SU-DHL-6 (cell line): Measurements from ENCODE around the gene SLC9A3.

ENCODE experiments used
- H2AFZ ChIP-seq: fragments of 200-600 bp; sonication (generic); 2 replicates; pipeline ENCODE4 v1.6.1; 2014; ENCODE audit warnings: low read depth, mild to moderate bottlenecking, moderate library complexity, mixed read lengths, antibody characterized with exemption, low read length; ENCODE audit not compliant: severe bottlenecking
- H3F3A ChIP-seq: fragments of 200-600 bp; shearing (Covaris generic); 2 replicates; pipeline ENCODE4 v1.6.0; 2016; ENCODE audit warnings: antibody characterized with exemption, mild to moderate bottlenecking; ENCODE audit not compliant: insufficient read depth
- H3K27ac ChIP-seq: fragments of 200-600 bp; sonication (generic); 2 replicates; pipeline ENCODE4 v1.5.1; 2016; ENCODE audit warnings: low read depth, mild to moderate bottlenecking, low read length, moderate library complexity, mixed read lengths
- H3K27me3 ChIP-seq: fragments of 200-600 bp; sonication (generic), shearing (Covaris generic); 2 replicates; pipeline ENCODE4 v1.6.0; 2014; ENCODE audit warnings: mild to moderate bottlenecking, low read length
- H3K36me3 ChIP-seq: fragments of 200-600 bp; sonication (generic); 2 replicates; pipeline ENCODE4 v1.6.1; 2014; ENCODE audit warnings: mild to moderate bottlenecking, low read length, mixed read lengths
- H3K4me2 ChIP-seq: fragments of 300-600, 200-600 bp; shearing (Covaris generic), sonication (generic); 2 replicates; pipeline ENCODE4 v1.6.0; 2014; ENCODE audit warnings: low read length, low read depth, mild to moderate bottlenecking; ENCODE audit not compliant: poor library complexity, severe bottlenecking
- H3K4me3 ChIP-seq: fragments of 200-600 bp; sonication (generic); 2 replicates; pipeline ENCODE4 v1.5.1; 2014; ENCODE audit warnings: antibody characterized with exemption, low read length, mild to moderate bottlenecking, mixed read lengths; ENCODE audit not compliant: insufficient read depth, poor library complexity, severe bottlenecking
- H3K79me2 ChIP-seq: fragments of 200-600 bp; sonication (generic); 2 replicates; pipeline ENCODE4 v1.6.1; 2014; ENCODE audit warnings: mild to moderate bottlenecking, low read length, moderate library complexity; ENCODE audit not compliant: insufficient read depth
- H3K9ac ChIP-seq: fragments of 200-600 bp; sonication (generic); 2 replicates; pipeline ENCODE4 v1.7.0; 2014; ENCODE audit warnings: mild to moderate bottlenecking, low read length
- H3K9me2 ChIP-seq: fragments of 200-600 bp; sonication (generic); replicated peaks from 2 replicates; pipeline ENCODE4 v1.6.1; 2014; ENCODE audit warnings: low read length; ENCODE audit not compliant: insufficient read depth
- H3K9me3 ChIP-seq: fragments of 200-600 bp; sonication (generic); 2 replicates; pipeline ENCODE4 v1.6.1; 2014; ENCODE audit warnings: low read length, mixed read lengths; ENCODE audit not compliant: insufficient read depth
- H4K20me1 ChIP-seq: fragments of 200-600 bp; sonication (generic); 2 replicates; pipeline ENCODE4 v1.6.1; 2014; ENCODE audit warnings: low read depth, mild to moderate bottlenecking, antibody characterized with exemption, low read length, moderate library complexity, mixed read lengths
- CTCF ChIP-seq: fragments of 200-600 bp; sonication (generic); IDR thresholded peaks from one replicate; pipeline ENCODE4 v1.5.1; 2017; ENCODE audit warnings: antibody characterized with exemption, mild to moderate bottlenecking, low read length, moderate library complexity; ENCODE audit not compliant: insufficient read depth, poor library complexity, severe bottlenecking
- EZH2phosphoT487 ChIP-seq: fragments of 200-600 bp; sonication (generic), shearing (Covaris generic); conservative IDR thresholded peaks from 2 replicates; pipeline ENCODE4 v1.6.1; 2018; ENCODE audit warnings: mild to moderate bottlenecking, antibody characterized with exemption, low read length, moderate library complexity, mixed read lengths

SLC9A3 gene

DNA sequence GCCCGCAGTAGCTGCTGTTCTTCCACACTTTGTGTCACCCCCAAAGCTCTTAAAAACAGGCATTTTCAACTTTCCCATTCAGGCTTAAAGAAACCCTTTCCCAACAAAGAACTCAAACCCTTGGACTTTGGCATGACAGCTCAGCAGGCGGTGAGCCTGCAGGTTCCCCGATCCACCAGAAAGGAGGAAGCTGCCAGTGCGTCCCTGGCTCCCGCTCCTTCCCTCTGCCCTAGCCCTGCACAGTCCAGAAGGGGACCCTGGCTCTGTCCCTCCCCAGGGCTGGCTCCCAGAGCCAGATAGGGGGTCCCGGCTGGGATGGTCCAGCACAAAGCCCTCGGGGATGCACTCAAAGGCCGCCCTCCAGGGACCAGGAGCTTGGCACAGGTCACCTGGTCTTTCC, 9.6 kb downstream of the SLC9A3 start:
- no peak overlapping the region for H3K27ac ChIP-seq
- no peaks in the 10 kb centered on the region for H3K36me3 ChIP-seq
- TF ChIP-seq EZH2phosphoT487 (no peak), CTCF (no peak)
- no peak overlapping the region for H2AFZ ChIP-seq
- no peaks in the 10 kb centered on the region for H3K27me3 ChIP-seq
- no peaks in the 10 kb centered on the region for H3K9me3 ChIP-seq
- H3K4me3 ChIP-seq, result no peak overlapping the region
- no peaks in the 10 kb centered on the region for H3K9me2 ChIP-seq
- no peak overlapping the region for H3K4me2 ChIP-seq
- H3F3A ChIP-seq, result no peaks in the 10 kb centered on the region
- no peaks in the 10 kb centered on the region for H3K79me2 ChIP-seq
- H4K20me1 ChIP-seq, result no peaks in the 10 kb centered on the region
- H3K9ac ChIP-seq, result no peak overlapping the region

DNA sequence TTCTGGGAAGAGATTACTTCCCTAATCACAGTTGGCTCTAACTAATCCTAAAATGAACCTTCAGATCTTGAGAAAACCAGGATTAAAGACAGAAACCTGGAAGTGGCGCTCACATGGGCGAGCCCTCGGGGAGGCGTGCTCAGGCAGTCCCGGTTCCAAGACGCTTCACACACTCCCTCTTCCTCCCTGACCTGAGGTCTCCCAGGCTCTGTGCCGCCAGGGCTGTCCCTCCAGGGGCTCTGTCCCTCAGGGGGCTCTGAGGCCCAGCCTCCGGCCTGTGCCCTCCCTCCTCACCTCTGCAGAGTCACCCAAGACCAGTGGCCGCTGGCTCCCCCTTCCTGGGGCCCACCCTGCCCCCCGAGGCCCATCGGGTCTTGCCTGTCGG, 10.2 kb downstream of the SLC9A3 start:
- Histone ChIP-seq H3K4me3 (no peak overlapping the region), H3K9me2 (no peaks in the 10 kb centered on the region), H3K9me3 (no peaks in the 10 kb centered on the region), H2AFZ (no peak overlapping the region), H3K27me3 (no peaks in the 10 kb centered on the region), H3K79me2 (no peaks in the 10 kb centered on the region), H3K9ac (no peak overlapping the region), H4K20me1 (no peaks in the 10 kb centered on the region), H3K4me2 (no peak overlapping the region), H3K27ac (no peak overlapping the region), H3K36me3 (no peaks in the 10 kb centered on the region), H3F3A (no peaks in the 10 kb centered on the region)
- TF ChIP-seq EZH2phosphoT487 (no peak), CTCF (no peak)

DNA sequence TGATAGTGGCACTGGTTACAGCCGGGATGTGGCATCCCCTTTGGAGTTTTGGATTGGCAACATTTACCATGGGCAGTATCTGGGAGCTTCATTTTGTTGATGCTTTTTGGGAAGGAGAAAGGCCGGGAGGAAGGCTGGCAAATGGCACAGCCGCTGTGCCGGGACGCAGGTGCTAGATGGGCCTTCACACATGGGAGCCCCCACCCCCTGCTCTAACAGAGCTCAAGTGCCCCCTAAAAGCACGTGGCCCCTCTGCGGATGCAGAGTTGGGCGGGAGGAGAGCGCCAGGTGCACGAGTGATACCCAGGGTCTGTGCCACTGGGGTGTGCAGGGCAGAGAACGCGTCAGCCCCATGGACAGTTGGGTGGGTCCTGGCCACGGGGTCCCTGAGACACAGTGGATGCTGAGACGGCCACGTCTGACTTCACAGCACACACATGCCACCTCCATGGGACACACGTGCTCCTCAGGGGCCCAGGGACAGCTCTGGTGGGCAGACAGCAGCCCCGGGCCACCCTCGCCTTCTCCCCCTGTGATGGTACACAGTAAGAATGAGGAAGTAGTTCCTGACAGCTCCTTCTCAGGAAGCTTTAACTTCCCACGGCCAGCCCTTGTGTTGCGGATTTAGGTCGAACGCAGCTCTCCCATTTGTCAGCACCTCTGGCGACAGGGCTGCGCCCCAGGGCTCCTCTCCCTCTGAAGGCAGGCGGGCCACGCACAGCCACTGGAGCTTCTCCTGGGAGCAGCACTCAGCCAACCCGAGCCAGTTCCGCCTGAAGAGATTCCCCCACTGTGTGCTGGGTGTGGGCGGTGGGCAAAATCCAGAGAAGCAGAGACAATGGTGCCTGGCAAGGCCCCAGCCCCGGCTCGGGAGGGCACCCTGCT, 10.8 kb downstream of the SLC9A3 start:
- H3K4me2 ChIP-seq, result no peak overlapping the region
- H2AFZ ChIP-seq, result no peak overlapping the region
- H3K27me3 ChIP-seq, result no peaks in the 10 kb centered on the region
- TF ChIP-seq CTCF, result no peak
- no peak for TF ChIP-seq EZH2phosphoT487
- no peaks in the 10 kb centered on the region for H3K79me2 ChIP-seq
- H4K20me1 ChIP-seq, result no peaks in the 10 kb centered on the region
- no peaks in the 10 kb centered on the region for H3K9me3 ChIP-seq
- H3K4me3 ChIP-seq, result no peak overlapping the region
- no peaks in the 10 kb centered on the region for H3K9me2 ChIP-seq
- H3K27ac ChIP-seq, result no peak overlapping the region
- H3K9ac ChIP-seq, result no peak overlapping the region
- H3K36me3 ChIP-seq, result no peaks in the 10 kb centered on the region
- H3F3A ChIP-seq, result no peaks in the 10 kb centered on the region
